HEK293 (cell line): ENCODE results near the gene SPATA2.

Source experiments
- CTCF ChIP-seq: fragments of 450-650 bp; formaldehyde crosslinking; IDR thresholded peaks from 2 replicates; pipeline ENCODE4 v1.5.1; 2016; ENCODE audit warnings: missing biosample characterization, missing genetic modification characterization
- KLF16 ChIP-seq: fragments of 450-650 bp; formaldehyde crosslinking; IDR thresholded peaks from 2 replicates; pipeline ENCODE4 v1.5.1; 2017; ENCODE audit warnings: missing biosample characterization, missing genetic modification characterization
- PATZ1 ChIP-seq: fragments of 450-650 bp; formaldehyde crosslinking; IDR thresholded peaks from 2 replicates; pipeline ENCODE4 v1.5.1; 2016; ENCODE audit warnings: missing biosample characterization, missing genetic modification characterization
- PRDM10 ChIP-seq: fragments of 450-650 bp; formaldehyde crosslinking; IDR thresholded peaks from 2 replicates; pipeline ENCODE4 v1.5.1; 2016; ENCODE audit warnings: missing biosample characterization, missing genetic modification characterization
- SP2 ChIP-seq: fragments of 450-650 bp; formaldehyde crosslinking; IDR thresholded peaks from 2 replicates; pipeline ENCODE4 v1.5.1; 2016; ENCODE audit warnings: missing biosample characterization, missing genetic modification characterization
- YY2 ChIP-seq: fragments of 450-650 bp; formaldehyde crosslinking; IDR thresholded peaks from 2 replicates; pipeline ENCODE4 v1.5.1; 2016; ENCODE audit warnings: missing biosample characterization, missing genetic modification characterization
- ZBTB21 ChIP-seq: fragments of 450-650 bp; formaldehyde crosslinking; IDR thresholded peaks from 2 replicates; pipeline ENCODE4 v1.5.1; 2017; ENCODE audit warnings: missing biosample characterization, missing genetic modification characterization
- ZBTB49 ChIP-seq: fragments of 450-650 bp; formaldehyde crosslinking; IDR thresholded peaks from 2 replicates; pipeline ENCODE4 v1.5.1; 2016; ENCODE audit warnings: missing biosample characterization, missing genetic modification characterization, low read depth
- ZNF211 ChIP-seq: fragments of 450-650 bp; formaldehyde crosslinking; IDR thresholded peaks from 2 replicates; pipeline ENCODE4 v1.5.1; 2016; ENCODE audit warnings: low read depth, missing biosample characterization, missing genetic modification characterization
- ZNF48 ChIP-seq: fragments of 450-650 bp; formaldehyde crosslinking; IDR thresholded peaks from 2 replicates; pipeline ENCODE4 v1.5.1; 2016; ENCODE audit warnings: missing biosample characterization, missing genetic modification characterization
- ZNF692 ChIP-seq: fragments of 450-650 bp; formaldehyde crosslinking; IDR thresholded peaks from 2 replicates; pipeline ENCODE4 v1.5.1; 2016; ENCODE audit warnings: missing biosample characterization, missing genetic modification characterization

GRCh38 chr20:49935746-49936152 lies 20.4 kb upstream of the SPATA2 start:
- no peak for TF ChIP-seq PRDM10 (tag by site-specific recombination)
- no peak for TF ChIP-seq SP2
- no peak for TF ChIP-seq YY2 (tag by site-specific recombination)
- TF ChIP-seq ZNF48 = no peak
- no peak for TF ChIP-seq CTCF (tag by site-specific recombination)
- TF ChIP-seq PATZ1 (tag by site-specific recombination) = no peak
- 0 out of 2 replicates have a peak, but pooled peaks have one; percentile 15 for TF ChIP-seq ZBTB21 (tag by site-specific recombination)
- no peak for TF ChIP-seq ZNF692 (tag by site-specific recombination)
- no peak for TF ChIP-seq ZBTB49 (tag by site-specific recombination)
- no peak for TF ChIP-seq KLF16 (tag by site-specific recombination)
- TF ChIP-seq ZNF211 (tag by site-specific recombination) = no peak
